ENCODE results near the gene CACNA1C. TPM values are rescaled to one million over a fixed set of nuclear protein-coding genes. Genes with fewer than 3 reads are reported as not detected.

CACNA1C gene
- total and polyA plus RNA-seq, 2 donors (not counting 1 experiment from before 2014, with no cell fraction given): 0.01 to 0.02 TPM

GRCh38 chr12:2372735-2373134 lies 319.9 kb downstream of the CACNA1C start:
- CTCF ChIA-PET: no interaction called here
- Mint-ChIP-seq H3K27ac (no peak overlapping the region), H3K27me3 (peaks cover 6% of the 10 kb centered on the region), H3K4me3 (no peak overlapping the region), H3K4me1 (no peaks in the 10 kb centered on the region), H3K9me3 (ENCODE audit: insufficient read depth) (no peaks in the 10 kb centered on the region)
- no peaks in the 10 kb centered on the region for H3K36me3 ChIP-seq (replicated peaks in 1 of 2; ENCODE audit: control extremely low read depth in 1 of 2, control insufficient read depth in 1 of 2, extremely low read depth in 1 of 2, insufficient read depth in 2 of 2, low read length in 1 of 2)
- 93% methylated on average over 12 of the region's 12 CpGs for WGBS (ENCODE audit: insufficient coverage)
- no peaks in the 10 kb centered on the region for H3K79me2 ChIP-seq (ENCODE audit: control insufficient read depth, insufficient read depth, low read length)
- no peak overlapping the region for H3K9ac ChIP-seq (ENCODE audit: low read length)
- H3K27ac ChIP-seq (ENCODE audit: low read length in 2 of 2): no peak overlapping the region
- no peak overlapping the region for H3K4me3 ChIP-seq (ENCODE audit: control extremely low read depth in 1 of 5, extremely low read depth in 1 of 5, insufficient read depth in 1 of 5, low read depth in 2 of 5, low read length in 4 of 5)
- H4K20me1 ChIP-seq (ENCODE audit: control insufficient read depth, insufficient read depth, low read length, poor library complexity, severe bottlenecking): no peaks in the 10 kb centered on the region
- no peak overlapping the region for H3K4me2 ChIP-seq (replicated peaks; ENCODE audit: low read depth, low read length, poor library complexity, severe bottlenecking)
- no peak for ATAC-seq (ENCODE audit: low read depth)
- TF ChIP-seq CTCF (IDR thresholded peaks at IDR 0.05) (no peak), EZH2 (IDR thresholded peaks at IDR 0.05; ENCODE audit: borderline replicate concordance, insufficient read depth, low read depth, low read length, poor library complexity, severe bottlenecking) (no peak)
- POLR2A ChIA-PET: no interaction called here
- H3K4me1 ChIP-seq (ENCODE audit: control insufficient read depth in 2 of 2, insufficient read depth in 2 of 2, low read length in 2 of 2): no peaks in the 10 kb centered on the region
- intact Hi-C loops (cut with micrococcal nuclease): no loop called here
- H3K27me3 ChIP-seq (replicated peaks in 1 of 4; ENCODE audit: control extremely low read depth in 1 of 4, control insufficient read depth in 3 of 4, insufficient read depth in 4 of 4, low read length in 3 of 4): no peaks in the 10 kb centered on the region
- no peak overlapping the region for H2AFZ ChIP-seq (ENCODE audit: insufficient read depth, low read depth, low read length, poor library complexity, severe bottlenecking)
- DNase-seq: no peak
- H3K9me3 ChIP-seq (ENCODE audit: control extremely low read depth in 1 of 3, control insufficient read depth in 2 of 3, insufficient read depth in 1 of 3, low read length in 2 of 3): no peaks in the 10 kb centered on the region

GRCh38 chr12:2373307-2373706 lies 320.5 kb downstream of the CACNA1C start:
- POLR2A ChIA-PET: no interaction called here
- intact Hi-C loops (cut with micrococcal nuclease): no loop called here

More at GRCh38 chr12:2373307-2373706, 320.5 kb downstream of the CACNA1C start:
- Histone ChIP-seq H4K20me1 (ENCODE audit: control insufficient read depth, insufficient read depth, low read length, poor library complexity, severe bottlenecking) (no peaks in the 10 kb centered on the region), H3K4me3 (ENCODE audit: control extremely low read depth in 1 of 5, extremely low read depth in 1 of 5, insufficient read depth in 1 of 5, low read depth in 2 of 5, low read length in 4 of 5) (no peak overlapping the region), H3K9ac (ENCODE audit: low read length) (no peak overlapping the region), H3K9me3 (ENCODE audit: control extremely low read depth in 1 of 3, control insufficient read depth in 2 of 3, insufficient read depth in 1 of 3, low read length in 2 of 3) (no peaks in the 10 kb centered on the region), H3K36me3 (replicated peaks in 1 of 2; ENCODE audit: control extremely low read depth in 1 of 2, control insufficient read depth in 1 of 2, extremely low read depth in 1 of 2, insufficient read depth in 2 of 2, low read length in 1 of 2) (no peaks in the 10 kb centered on the region), H3K79me2 (ENCODE audit: control insufficient read depth, insufficient read depth, low read length) (no peaks in the 10 kb centered on the region), H3K4me2 (replicated peaks; ENCODE audit: low read depth, low read length, poor library complexity, severe bottlenecking) (no peak overlapping the region), H3K27ac (ENCODE audit: low read length in 2 of 2) (no peak overlapping the region), H2AFZ (ENCODE audit: insufficient read depth, low read depth, low read length, poor library complexity, severe bottlenecking) (no peak overlapping the region), H3K4me1 (ENCODE audit: control insufficient read depth in 2 of 2, insufficient read depth in 2 of 2, low read length in 2 of 2) (no peaks in the 10 kb centered on the region), H3K27me3 (replicated peaks in 1 of 4; ENCODE audit: control extremely low read depth in 1 of 4, control insufficient read depth in 3 of 4, insufficient read depth in 4 of 4, low read length in 3 of 4) (no peaks in the 10 kb centered on the region)
- TF ChIP-seq EZH2 (IDR thresholded peaks at IDR 0.05; ENCODE audit: borderline replicate concordance, insufficient read depth, low read depth, low read length, poor library complexity, severe bottlenecking): no peak
- TF ChIP-seq CTCF (IDR thresholded peaks at IDR 0.05): no peak
- no peak overlapping the region for H3K27ac Mint-ChIP-seq
- H3K9me3 Mint-ChIP-seq (ENCODE audit: insufficient read depth): no peaks in the 10 kb centered on the region
- 94% methylated on average over 5 of the region's 8 CpGs for WGBS (ENCODE audit: insufficient coverage)
- H3K27me3 Mint-ChIP-seq: peaks cover 6% of the 10 kb centered on the region
- H3K4me3 Mint-ChIP-seq: no peak overlapping the region
- H3K4me1 Mint-ChIP-seq: no peaks in the 10 kb centered on the region
- ATAC-seq (ENCODE audit: low read depth) (no peak), DNase-seq (no peak)
- CTCF ChIA-PET: no interaction called here

Data from B cell (primary cell).